ENCODE data around the gene LHFPL2. TPM values are rescaled to one million over a fixed set of nuclear protein-coding genes. Genes with fewer than 3 reads are reported as not detected.

The LHFPL2 gene
- total and polyA plus RNA-seq, 4 donors: 6.5 to 49.4 (median 47.7) TPM

DNA sequence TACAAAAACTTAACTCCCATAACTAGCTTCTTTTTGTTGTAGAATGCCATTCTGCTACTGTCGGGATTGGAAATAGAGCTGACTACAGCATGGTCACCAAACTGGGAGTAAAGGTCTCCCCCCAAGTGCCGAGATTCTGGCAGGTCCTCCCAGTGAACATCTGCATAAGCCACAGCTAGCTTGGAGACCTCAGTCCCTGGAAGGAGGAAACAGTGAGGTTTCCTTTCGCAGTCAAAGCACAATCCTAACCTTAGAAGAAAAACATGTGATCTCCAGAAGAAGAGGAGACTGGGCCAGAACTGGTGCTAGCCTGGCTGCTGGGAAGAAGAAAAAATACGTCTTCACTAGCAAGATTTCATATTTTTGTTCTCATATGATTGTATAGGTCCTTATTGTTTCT is 160.7 kb downstream of the LHFPL2 start:
- no peak for DNase-seq
- Histone ChIP-seq H3K4me1 (ENCODE audit: control insufficient read depth in 5 of 5, insufficient read depth in 5 of 5, low read length in 5 of 5) (peaks cover 0 to 7% (median 2%) of the 10 kb centered on the region in 5 donors), H3K27ac (ENCODE audit: low read depth in 1 of 2, low read length in 1 of 2) (no peak overlapping the region), H3K4me3 (no peak overlapping the region), H3K36me3 (ENCODE audit: control insufficient read depth in 4 of 4, insufficient read depth in 4 of 4, low read length in 4 of 4) (peaks cover 0 to 27% (median 18%) of the 10 kb centered on the region in 4 donors), H3K27me3 (ENCODE audit: control insufficient read depth in 3 of 3, insufficient read depth in 3 of 3, low read length in 2 of 3) (no peaks in the 10 kb centered on the region), H3K9me3 (ENCODE audit: control insufficient read depth in 4 of 4, insufficient read depth in 3 of 4, low read length in 3 of 4) (no peaks in the 10 kb centered on the region), H3K9ac (ENCODE audit: insufficient read depth in 1 of 2, low read length in 2 of 2) (no peak overlapping the region)
- TF ChIP-seq, protein P1, sequence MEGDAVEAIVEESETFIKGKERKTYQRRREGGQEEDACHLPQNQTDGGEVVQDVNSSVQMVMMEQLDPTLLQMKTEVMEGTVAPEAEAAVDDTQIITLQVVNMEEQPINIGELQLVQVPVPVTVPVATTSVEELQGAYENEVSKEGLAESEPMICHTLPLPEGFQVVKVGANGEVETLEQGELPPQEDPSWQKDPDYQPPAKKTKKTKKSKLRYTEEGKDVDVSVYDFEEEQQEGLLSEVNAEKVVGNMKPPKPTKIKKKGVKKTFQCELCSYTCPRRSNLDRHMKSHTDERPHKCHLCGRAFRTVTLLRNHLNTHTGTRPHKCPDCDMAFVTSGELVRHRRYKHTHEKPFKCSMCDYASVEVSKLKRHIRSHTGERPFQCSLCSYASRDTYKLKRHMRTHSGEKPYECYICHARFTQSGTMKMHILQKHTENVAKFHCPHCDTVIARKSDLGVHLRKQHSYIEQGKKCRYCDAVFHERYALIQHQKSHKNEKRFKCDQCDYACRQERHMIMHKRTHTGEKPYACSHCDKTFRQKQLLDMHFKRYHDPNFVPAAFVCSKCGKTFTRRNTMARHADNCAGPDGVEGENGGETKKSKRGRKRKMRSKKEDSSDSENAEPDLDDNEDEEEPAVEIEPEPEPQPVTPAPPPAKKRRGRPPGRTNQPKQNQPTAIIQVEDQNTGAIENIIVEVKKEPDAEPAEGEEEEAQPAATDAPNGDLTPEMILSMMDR (IDR thresholded peaks at IDR 0.05; ENCODE audit: control extremely low read depth, extremely low read depth): no peak
- no peak for ATAC-seq (ENCODE audit: insufficient read depth, low FRiP score)
- 46 to 81% methylated on average over 4 of the region's 4 CpGs for WGBS, 2 donors

DNA sequence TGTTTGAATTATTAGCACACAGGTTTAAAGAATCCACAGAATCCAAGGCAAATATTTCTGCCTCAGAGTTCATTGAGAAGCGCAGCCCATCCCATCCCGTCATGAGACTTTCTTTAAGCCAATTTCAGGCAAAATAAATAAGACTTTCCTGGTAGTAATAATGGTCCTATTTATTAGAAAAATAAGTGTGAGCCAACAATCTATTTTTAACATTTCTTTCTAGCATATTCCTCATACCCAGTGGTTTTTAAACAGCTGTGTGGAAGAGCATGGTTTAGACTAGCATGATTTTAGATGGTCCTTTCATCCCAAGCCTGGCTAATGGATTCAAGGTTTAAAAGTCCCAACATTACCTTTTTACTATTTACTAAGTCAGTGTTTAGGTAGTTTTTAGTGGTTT is 162.4 kb downstream of the LHFPL2 start:
- no peak overlapping the region for H3K4me3 ChIP-seq
- no peak for DNase-seq
- peaks cover 2 to 35% (median 17%) of the 10 kb centered on the region in 4 donors for H3K36me3 ChIP-seq (ENCODE audit: control insufficient read depth in 4 of 4, insufficient read depth in 4 of 4, low read length in 4 of 4)
- peaks cover 0 to 9% (median 0%) of the 10 kb centered on the region in 5 donors for H3K4me1 ChIP-seq (ENCODE audit: control insufficient read depth in 5 of 5, insufficient read depth in 5 of 5, low read length in 5 of 5)
- H3K9ac ChIP-seq (ENCODE audit: insufficient read depth in 1 of 2, low read length in 2 of 2): no peak overlapping the region
- H3K27me3 ChIP-seq (ENCODE audit: control insufficient read depth in 3 of 3, insufficient read depth in 3 of 3, low read length in 2 of 3): no peaks in the 10 kb centered on the region
- WGBS, 2 donors: 86 to 89% methylated on average over 2 of the region's 2 CpGs
- H3K9me3 ChIP-seq (ENCODE audit: control insufficient read depth in 4 of 4, insufficient read depth in 3 of 4, low read length in 3 of 4): no peaks in the 10 kb centered on the region
- TF ChIP-seq, protein P1 (IDR thresholded peaks at IDR 0.05; ENCODE audit: control extremely low read depth, extremely low read depth): no peak
- no peak overlapping the region for H3K27ac ChIP-seq (ENCODE audit: low read depth in 1 of 2, low read length in 1 of 2)
- ATAC-seq (ENCODE audit: insufficient read depth, low FRiP score): no peak

DNA sequence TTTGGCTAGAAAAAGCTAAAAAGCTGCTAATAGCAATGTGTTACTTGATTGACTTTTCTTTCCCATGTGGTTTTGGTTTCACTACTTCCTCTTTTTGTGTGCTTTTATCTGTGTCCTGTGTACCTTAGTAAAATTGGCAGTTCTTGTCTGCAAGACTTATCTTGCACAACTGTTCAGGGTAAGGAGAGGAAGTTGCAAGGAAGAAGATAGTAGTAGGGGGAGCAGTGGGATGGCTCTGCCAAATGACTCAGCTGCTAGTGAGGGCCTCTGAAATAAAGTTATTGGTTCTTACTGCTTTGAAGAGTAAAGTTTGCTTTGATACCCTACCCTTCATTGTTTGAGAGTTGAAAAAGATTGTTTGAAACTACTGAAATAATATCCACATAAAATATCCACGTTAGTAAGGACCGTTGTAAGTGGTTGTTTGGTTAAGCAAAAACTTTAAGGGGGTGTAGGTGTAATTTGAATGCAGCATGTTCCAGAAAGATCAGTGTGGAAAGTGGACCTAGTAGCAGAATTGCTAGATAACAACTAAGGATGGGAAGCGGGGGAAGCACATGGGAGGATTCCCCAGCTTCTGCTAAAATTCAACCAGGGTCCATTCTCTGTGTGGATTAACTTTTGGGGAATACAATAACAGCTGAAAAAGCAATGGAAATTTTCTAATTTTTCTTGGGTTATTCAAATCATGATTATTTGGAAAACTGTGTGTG is 164.6 kb downstream of the LHFPL2 start:
- peak in 1 of 3 donors; percentile 23 for DNase-seq
- 15 to 53% methylated on average over 3 of the region's 3 CpGs for WGBS, 2 donors
- Histone ChIP-seq H3K27ac (ENCODE audit: low read depth in 1 of 2, low read length in 1 of 2) (no peak overlapping the region), H3K9ac (ENCODE audit: insufficient read depth in 1 of 2, low read length in 2 of 2) (no peak overlapping the region), H3K4me3 (no peak overlapping the region), H3K27me3 (ENCODE audit: control insufficient read depth in 3 of 3, insufficient read depth in 3 of 3, low read length in 2 of 3) (no peaks in the 10 kb centered on the region), H3K36me3 (ENCODE audit: control insufficient read depth in 4 of 4, insufficient read depth in 4 of 4, low read length in 4 of 4) (peaks cover 2 to 34% (median 17%) of the 10 kb centered on the region in 4 donors), H3K4me1 (ENCODE audit: control insufficient read depth in 5 of 5, insufficient read depth in 5 of 5, low read length in 5 of 5) (peaks cover 0 to 9% (median 0%) of the 10 kb centered on the region in 5 donors), H3K9me3 (ENCODE audit: control insufficient read depth in 4 of 4, insufficient read depth in 3 of 4, low read length in 3 of 4) (no peaks in the 10 kb centered on the region)
- TF ChIP-seq, protein P1 (IDR thresholded peaks at IDR 0.05; ENCODE audit: control extremely low read depth, extremely low read depth): no peak
- peak; percentile 86 for ATAC-seq (ENCODE audit: insufficient read depth, low FRiP score)
